Activated CD8-positive, alpha-beta memory T cell treated with anti-CD3 and anti-CD28 coated beads for 36 hours (primary cell): ENCODE results near the gene EFNA5. TPM values are rescaled to one million over a fixed set of nuclear protein-coding genes. Genes with fewer than 3 reads are reported as not detected.

ENCODE experiments used
- CTCF ChIA-PET: fragments of 350-600 bp; sonication (Branson Sonifier 250); formaldehyde crosslinking; loops from one replicate; lab custom pipeline; 2021; ENCODE audit warnings: antibody characterized with exemption; lab: Charles Lee
- POLR2A ChIA-PET: fragments of 350-600 bp; sonication (Branson Sonifier 250); formaldehyde crosslinking; loops from one replicate; lab custom pipeline; 2021; ENCODE audit warnings: antibody characterized with exemption; lab: Charles Lee
- total RNA-seq, 2 experiments: library from RNA; stranded (reverse); gene quantifications; one replicate each; pipeline ENCODE4 v1.2.3, GENCODE V29; 2021

EFNA5 gene
- total RNA-seq, 2 experiments from 2014 or later, result not detected

DNA sequence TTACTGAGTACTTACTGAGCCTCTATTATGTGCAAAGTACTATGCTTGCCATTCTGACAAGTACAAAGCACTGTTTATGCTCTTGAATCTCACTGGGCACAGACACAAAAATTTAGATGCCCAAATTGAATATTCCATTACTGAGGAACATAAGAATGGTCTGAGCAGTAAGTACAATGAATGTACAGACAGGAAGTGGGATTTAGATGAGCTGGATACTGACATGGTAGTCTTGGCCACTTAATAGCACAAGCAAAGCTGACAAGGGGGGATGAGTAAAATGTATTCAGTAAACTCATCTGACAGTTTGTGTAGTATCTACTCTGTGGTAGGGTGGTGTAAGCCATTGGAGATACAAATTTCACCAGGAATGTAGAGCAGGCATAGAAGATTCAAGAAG lies 132.4 kb downstream of the EFNA5 start:
- CTCF ChIA-PET, result no interaction called here
- POLR2A ChIA-PET, result no interaction called here

DNA sequence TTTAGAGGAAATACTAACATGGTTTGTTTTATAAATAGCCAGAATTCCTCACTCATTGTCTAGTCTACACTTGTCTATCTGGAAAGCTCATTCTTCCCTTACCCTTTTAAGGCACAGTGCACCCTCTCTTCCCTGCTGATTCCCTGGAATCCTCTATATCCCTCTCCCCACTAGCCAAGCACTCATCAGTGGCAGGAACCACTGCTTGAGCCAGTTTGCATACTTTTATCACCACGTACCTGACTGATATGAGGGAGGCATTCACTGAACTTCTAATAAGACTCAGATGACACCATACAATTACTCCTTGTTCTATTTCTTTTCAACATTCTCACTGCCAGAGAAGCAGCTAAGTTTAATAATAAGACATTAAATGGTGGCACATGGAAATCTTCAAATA lies 134.9 kb downstream of the EFNA5 start:
- POLR2A ChIA-PET, result no interaction called here
- CTCF ChIA-PET, result no interaction called here

DNA sequence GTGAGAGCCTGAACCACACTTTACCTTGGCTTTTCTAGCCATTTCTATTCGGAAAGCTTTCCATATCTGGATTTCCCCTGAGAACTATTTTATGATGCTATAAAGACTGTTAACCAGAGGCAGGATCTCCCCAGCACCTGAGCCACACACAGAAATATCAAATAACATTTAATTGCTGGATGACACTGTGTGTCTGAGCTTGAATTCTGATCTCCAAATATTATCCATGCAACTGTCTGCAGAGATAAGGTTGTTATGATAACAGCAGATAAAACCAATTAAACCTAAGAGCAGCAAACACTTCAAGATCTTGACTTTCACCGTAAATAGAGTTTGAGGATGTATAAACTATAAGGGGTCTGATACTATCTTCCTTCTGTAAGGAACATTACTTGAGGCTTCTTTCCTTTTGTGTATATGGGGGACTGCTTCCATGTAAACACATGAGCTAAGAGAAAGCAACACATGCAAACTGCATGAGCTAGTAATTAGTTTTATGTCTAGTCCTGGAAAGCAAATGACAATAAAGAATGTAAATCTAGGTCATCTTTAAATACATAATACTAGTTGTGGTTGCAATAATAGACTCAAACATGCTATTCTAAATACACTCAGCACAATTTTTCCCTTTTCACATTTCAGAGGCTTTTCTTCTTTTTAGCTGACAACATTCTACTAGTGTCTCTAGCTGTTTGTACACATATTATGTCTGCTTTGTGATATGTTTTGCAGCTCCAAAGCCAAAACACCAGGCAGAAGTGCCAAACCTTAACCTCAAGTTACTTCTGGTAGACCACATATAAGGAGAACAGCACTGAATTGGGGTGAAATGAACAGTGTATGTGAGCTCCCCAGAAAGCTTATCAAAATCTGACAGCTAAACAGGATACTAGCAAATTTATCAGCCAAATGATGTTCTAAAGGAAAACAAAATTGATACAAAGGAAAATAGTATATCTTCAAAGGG lies 136.5 kb downstream of the EFNA5 start:
- ChIA-PET CTCF (no interaction called here), POLR2A (no interaction called here)

GRCh38 chr5:107532916-107533315 lies 137.8 kb downstream of the EFNA5 start:
- ChIA-PET CTCF (no interaction called here), POLR2A (no interaction called here)

- ChIA-PET POLR2A (no interaction called here), CTCF (no interaction called here)
Measured at GRCh38 chr5:107532169-107532878, 138.4 kb downstream of the EFNA5 start.

GRCh38 chr5:107531308-107531707 lies 139.4 kb downstream of the EFNA5 start:
- CTCF ChIA-PET, result no interaction called here
- POLR2A ChIA-PET, result no interaction called here

DNA sequence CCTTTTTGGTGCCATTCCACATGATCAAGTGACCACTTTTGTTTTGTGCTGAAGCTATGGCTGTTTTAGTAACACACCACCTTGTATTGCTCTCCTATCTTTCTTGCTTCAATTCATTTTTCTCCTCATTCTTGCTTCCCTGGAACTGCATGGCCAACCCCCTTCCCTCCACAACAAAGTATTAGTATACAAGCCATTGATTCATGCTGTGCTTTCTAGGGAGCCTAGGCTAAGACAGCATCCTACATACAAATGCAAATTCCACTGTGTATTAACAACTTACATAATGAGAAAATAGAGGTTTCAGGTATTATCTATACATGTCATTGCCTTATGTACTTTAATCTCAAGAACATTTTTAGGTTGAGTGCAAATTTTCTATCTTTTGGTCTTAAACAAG lies 141.1 kb downstream of the EFNA5 start:
- CTCF ChIA-PET, result no interaction called here
- POLR2A ChIA-PET, result no interaction called here

DNA sequence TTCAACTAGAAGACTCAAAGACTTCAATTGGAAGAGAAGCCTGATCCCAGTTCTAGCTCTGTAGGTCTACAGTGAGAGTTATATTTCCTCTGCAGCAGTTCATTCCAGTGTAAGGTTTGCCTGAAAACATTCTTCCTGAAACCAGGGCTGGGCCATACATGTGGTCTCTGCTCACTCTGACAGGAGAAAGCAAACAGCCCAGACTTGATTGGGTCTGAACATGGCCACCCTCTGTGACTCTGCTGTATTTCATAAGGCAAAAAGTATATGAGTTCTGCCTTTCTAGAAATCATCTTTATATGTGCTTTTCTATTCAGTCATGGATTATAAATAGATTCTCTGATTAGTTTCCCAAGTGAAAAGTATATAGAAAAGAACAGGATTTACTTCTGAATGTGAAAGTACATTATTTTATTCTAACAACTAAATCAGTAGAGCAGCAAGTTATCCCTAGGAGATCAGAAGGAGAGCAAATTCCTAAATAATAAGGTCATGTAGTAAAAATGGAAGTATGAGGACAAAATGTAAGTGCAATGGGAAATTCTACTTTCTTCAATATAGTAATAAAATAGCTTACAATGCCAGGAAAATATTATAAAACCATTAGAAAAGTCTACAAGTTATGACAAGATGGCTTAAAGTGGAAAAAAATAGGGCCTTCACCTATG lies 144.3 kb downstream of the EFNA5 start:
- CTCF ChIA-PET, result no interaction called here
- POLR2A ChIA-PET, result no interaction called here

DNA sequence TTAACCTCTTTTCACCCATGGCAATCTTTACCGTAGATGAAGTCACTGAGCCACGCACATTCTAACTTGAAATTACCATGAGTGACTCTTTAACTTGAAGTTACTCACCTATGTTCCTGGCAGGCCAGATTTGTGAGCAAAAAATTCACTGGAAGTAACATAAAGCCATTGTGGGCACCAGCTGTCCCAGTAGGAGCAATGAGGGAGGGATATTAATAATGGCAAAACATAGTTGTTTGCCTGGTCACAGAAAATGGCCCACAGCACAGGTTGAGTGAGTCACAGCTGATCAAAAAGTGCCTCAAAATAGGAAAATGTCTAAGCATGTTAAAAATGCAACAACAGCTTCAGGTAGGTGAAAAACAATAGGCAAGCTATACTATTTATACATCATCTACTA lies 146.6 kb downstream of the EFNA5 start:
- CTCF ChIA-PET, result no interaction called here
- POLR2A ChIA-PET, result no interaction called here

DNA sequence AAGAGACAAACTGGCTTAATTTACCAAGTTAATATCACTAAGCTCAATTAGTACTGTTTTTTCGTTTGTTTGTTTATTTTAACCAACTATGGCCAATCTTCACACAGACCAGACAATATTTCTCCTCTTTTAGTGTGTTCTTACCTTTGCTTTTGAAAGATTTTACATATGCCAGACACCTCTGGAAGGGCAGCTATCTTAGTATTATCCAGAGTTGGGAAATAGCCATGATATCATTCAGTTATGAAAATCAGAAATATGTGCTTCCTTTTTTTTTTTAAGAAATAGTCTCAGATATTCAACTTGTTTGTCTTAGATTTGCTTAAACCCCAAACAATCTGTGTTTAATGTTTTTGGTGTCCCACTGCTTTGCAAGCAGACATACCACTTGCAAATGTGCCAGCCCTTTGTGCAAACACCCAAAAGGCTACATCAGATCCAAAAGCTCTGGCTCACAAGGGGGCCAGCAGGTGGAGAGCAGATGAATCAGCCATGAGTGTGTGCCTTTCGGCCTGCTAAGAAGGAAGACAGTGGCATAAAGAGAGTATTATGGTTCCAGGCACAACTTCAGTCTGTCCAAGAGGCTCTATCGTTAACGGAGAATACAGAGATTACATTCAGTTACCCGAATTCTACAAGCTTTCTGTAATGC lies 147.6 kb downstream of the EFNA5 start:
- ChIA-PET POLR2A (no interaction called here), CTCF (no interaction called here)

- CTCF ChIA-PET, result no interaction called here
- POLR2A ChIA-PET, result no interaction called here
Measured at GRCh38 chr5:107522456-107522855, 148.3 kb downstream of the EFNA5 start.

DNA sequence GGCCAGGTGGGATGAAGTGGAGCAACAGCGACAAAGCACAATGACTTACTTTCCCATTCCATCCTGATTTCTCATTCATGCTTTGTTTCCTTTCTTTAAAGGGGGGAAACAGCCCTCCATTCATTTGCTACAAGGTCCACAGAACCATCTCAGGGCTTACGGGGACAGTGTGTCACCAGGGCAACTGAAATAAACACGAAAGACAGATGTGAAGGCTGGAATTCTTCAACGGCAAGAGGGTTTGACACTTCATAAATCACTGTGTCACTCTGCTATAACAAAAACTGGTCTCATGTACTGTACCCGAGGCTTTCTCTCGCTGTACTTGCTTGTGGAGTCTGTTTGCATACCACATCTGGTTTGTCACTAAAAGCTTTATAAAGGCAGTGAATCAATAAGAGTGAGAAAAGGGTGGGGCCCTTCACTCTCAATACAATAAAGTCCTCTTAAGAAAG lies 150.8 kb downstream of the EFNA5 start:
- ChIA-PET POLR2A (no interaction called here), CTCF (no interaction called here)

- ChIA-PET POLR2A (no interaction called here), CTCF (no interaction called here)
Measured at GRCh38 chr5:107518616-107519015, 152.1 kb downstream of the EFNA5 start.

GRCh38 chr5:107518190-107518589 lies 152.5 kb downstream of the EFNA5 start:
- POLR2A ChIA-PET, result no interaction called here
- CTCF ChIA-PET, result no interaction called here

- POLR2A ChIA-PET, result no interaction called here
- CTCF ChIA-PET, result no interaction called here
Measured at GRCh38 chr5:107517185-107518033, 153.3 kb downstream of the EFNA5 start.

GRCh38 chr5:107516452-107517184 lies 154.1 kb downstream of the EFNA5 start:
- POLR2A ChIA-PET, result no interaction called here
- CTCF ChIA-PET, result no interaction called here

DNA sequence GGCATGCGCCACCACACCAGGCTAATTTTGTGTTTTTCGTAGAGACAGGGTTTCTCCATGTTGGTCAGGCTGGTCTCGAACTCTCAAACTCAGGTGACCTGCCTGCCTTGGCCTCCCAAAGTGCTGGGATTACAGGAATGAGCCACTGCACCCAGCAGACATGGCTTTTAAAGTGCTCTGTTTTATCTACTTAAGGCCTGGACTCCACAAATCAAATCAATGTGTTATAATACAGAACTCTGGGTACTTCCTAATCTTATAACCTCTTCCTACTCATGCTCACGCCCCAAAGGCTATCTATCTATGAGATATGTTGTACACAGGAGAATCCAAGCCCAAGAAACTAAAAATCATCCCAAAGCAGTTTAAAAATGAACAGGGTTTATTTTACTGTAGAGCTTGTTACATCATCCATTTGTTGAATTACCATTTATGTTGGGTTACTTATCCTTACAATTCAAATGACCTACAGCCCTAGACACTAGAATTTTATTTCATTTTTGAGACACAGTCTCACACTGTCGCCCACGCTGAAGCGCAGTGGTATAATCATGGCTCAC lies 155.1 kb downstream of the EFNA5 start:
- POLR2A ChIA-PET, result no interaction called here
- CTCF ChIA-PET, result no interaction called here

DNA sequence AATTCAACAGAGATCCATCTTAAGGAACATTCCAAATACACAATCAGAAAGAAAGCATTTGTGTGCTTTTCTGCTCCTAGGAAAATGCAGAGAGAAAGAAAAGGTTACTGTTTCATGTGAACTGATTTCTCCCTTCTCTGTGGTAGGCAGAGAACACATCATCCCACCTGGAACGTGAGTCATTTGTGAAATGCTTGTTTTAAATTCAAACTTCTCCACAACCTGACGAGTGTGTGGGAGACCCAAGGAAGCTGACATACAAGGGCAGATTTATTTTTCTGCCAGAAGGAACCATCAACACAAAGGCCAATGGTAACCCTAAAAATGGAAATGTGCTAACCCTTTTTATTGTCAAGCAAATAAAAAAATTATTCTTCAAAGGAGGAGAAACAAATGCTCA lies 156.4 kb downstream of the EFNA5 start:
- CTCF ChIA-PET, result no interaction called here

More for the DNA sequence above, 156.4 kb downstream of the EFNA5 start:
- POLR2A ChIA-PET, result no interaction called here
